NCI-H1417 treated with DMSO at 0.1 percent for 48 hours (cell line): ENCODE results near the gene CROCC2.
"Not testable (repeated sequence)": the region's sequence is repeated elsewhere in the genome, so short reads cannot be mapped to it uniquely, and the experiment has no call there.

Experiments
- DNase-seq: peaks from one replicate; lab custom pipeline; 2025; lab: John Stamatoyannopoulos, UW

The CROCC2 gene

DNA sequence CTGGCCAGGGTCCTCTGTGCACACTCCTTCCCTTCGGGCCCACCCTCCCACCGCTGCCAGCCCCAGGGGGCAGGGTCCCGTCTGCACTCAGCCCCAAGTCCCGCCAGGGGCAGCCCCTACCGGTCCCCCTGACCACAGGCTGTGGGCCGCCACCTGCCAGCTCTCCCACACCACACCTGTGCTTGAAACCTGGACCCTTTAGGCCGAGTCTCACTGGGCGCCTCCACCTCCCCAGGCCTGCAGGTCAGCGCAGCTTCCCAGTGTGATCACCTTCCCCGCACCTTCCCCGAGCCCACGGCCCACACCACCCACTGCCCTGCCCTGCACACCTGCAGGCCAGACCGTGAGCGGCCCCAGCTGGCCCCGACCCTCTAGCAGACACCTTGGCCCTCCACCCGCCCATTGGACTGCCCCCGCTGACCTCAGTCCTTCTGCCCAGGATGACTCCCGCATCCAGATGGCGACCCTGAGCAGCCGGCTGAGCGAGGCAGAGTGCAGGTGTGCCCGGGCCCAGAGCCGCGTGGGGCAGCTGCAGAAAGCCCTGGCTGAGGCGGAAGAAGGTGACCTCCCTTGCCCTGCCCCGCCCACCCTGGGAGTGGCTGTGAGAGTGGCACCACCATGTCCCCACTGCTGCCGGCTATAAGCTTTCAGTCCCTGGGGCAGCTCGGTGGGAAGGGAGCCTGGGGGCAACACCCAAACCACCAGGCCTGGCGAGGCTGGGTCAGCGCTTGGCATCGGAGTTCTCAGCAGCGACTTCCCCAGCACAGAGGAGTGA is 61.0 kb downstream of the CROCC2 start:
- no peak for DNase-seq

DNA sequence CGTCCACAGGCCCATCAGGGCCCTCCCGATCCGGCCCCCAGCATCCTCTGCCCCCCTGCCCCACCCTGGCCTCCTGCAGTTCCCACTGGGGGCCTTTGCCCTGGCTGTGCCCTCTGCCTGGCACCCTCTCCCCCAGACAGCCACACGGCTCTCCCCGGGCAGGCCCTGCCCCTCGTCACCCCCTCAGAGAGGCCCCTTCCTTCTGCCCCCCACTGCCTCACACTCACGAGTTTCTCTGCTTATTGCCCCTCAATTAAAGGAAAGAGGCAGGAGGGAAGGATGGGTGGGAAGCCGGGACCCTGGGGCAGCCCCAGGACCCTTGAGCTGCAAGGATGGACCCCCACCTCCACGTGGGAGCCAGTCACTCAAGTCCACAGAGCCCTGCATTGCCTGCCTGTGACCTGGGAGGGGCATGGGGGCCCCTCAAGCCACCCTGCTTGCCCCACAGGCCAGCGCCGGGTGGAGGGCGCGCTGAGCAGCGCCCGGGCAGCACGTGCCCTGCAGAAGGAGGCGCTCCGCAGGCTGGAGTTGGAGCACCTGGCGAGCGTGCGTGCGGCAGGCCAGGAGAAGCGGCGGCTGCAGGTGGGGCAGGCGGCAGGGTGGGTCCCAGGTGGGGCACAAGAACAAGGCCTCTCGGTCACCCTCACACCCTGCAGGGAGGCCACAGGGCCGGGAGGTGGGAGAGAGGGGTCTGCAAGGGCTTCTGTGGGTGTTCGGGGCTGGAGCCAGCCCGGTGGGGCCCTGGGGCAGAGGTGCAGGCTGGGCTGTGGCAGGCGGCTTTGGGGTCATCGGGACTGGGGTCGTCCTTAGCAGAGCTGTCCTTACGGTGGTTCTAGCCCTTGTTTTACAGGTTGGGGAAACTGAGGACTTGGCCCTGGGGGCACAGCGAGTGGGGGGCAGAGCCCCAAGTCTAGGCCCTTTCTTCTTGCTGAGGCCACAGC is 61.8 kb downstream of the CROCC2 start:
- DNase-seq = no peak

GRCh38 chr2:240968731-240969624 is 62.8 kb downstream of the CROCC2 start:
- no peak for DNase-seq

DNA sequence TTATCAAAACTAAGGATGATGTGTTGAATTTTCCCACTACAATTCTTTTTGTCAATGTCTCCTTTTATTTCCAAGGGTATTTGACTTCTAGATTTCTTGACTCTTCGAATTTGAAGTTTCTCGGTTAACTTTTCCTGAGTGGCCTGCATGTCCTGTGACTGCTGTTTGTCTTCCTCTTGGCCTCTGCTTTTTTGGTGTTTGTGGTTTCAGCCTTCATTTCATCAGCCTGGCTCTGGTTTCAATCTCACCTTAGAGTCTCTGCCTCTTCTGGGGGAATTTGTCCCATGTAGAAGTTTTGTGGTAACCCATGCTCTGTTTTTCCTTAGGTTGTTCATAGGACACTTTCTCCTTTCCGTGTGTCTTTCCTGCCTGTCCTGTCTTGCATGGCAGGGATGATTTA is 64.0 kb downstream of the CROCC2 start:
- DNase-seq = no peak

DNA sequence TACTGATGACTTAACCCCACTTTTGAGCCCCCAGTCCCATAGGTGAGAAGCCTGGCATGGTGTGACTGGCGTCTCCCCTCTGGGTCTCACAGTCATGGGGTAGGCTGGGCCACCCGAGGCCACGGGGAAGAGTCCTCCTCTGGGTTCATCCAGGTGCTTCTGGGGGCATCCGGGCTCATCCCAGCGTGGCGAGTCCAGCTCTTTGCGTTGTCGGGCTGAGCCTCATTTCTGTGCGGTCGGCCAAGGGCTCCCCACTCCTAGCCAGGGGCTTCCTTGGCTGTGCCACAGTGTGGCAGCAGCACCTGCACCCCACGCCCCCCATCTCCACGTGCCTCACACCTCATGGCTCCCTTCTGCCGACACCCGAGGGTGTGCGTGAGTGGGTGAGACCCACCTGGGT is 64.7 kb downstream of the CROCC2 start:
- no peak for DNase-seq

DNA sequence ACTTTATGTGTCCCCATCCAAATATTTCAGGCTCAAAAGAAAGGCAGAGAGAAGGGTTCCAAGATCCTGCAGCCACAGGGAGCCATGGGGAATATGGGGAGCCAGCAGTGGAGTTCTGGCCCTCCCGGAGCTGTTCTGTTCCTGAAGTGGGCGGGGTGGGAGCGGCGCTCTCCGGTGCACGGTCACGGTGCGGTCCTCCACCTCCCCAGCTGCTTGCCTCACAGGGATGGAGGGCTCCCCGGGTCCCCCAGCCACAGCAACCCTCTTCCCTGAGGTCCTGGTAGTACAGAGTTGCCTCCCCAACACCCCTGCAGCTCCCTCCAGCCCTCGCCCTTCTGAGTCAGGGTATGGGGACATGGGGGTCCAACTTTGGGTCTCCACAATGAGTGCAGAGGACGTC is 66.1 kb downstream of the CROCC2 start:
- DNase-seq = no peak

DNA sequence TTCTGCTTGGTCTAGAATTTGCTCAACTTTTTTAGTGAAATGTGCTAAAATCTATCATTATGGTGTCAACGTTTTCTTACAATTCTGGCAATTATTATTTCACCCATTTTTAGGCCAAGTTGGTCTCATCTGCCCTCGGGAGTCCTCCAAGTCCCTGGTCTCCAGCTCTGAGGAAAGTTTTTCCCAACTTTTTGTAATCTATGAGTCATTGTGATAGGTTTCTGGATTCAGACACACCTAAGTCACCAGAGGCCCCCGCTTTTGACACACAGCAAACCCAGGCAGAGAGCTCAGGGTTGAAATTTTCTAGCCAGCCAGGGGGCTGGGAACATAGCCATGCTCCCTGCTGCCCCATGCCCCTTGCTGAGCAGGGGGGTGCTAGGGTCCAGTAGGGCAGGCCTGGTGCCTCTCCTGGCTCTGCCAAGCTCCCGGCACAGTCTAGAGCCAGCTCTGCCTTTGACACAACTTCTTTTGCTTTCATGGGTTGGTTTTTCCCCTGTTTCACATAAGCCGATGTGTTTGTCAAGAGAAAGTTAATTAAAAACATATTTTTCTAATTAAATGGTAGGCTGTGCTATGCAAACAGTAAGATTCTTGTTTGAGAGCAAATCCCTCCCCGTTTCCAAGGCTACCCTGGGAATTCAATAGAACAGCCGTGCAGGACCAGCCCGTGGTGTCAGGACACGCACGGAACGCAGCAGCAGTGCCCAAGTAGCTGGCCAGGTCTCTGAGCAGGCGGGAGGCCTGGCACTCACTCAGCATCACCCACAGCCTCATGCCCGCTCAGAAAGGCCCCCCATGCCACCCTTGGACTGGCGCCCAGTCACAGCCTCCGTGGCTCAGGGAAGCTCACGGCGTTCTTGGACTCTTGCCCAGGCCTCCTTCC is 66.7 kb downstream of the CROCC2 start:
- DNase-seq = no peak

GRCh38 chr2:240974771-240975572 is 68.8 kb downstream of the CROCC2 start:
- DNase-seq = no peak

- not testable (repeated sequence) for DNase-seq
Measured at GRCh38 chr2:240975903-240976302, 69.8 kb downstream of the CROCC2 start.

DNA sequence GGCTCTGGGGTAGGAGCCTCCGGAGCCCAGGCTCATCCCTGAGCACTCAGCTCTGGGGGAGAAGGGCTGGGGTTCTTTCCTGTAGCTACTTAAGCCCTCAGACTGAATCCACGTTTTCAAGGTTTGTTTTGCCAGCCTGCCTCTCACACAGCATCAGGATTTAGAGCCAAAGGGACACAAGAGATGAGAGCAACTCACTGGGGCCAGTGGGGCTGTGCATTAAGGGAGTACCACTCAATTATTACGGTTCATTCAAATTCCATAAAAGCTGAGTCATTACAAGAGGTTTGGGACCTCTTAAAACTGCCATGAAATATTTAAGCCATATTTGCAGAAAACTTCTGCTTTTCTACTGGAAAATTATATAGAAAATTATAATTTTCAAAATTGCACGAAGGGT is 75.1 kb downstream of the CROCC2 start:
- no peak for DNase-seq

DNA sequence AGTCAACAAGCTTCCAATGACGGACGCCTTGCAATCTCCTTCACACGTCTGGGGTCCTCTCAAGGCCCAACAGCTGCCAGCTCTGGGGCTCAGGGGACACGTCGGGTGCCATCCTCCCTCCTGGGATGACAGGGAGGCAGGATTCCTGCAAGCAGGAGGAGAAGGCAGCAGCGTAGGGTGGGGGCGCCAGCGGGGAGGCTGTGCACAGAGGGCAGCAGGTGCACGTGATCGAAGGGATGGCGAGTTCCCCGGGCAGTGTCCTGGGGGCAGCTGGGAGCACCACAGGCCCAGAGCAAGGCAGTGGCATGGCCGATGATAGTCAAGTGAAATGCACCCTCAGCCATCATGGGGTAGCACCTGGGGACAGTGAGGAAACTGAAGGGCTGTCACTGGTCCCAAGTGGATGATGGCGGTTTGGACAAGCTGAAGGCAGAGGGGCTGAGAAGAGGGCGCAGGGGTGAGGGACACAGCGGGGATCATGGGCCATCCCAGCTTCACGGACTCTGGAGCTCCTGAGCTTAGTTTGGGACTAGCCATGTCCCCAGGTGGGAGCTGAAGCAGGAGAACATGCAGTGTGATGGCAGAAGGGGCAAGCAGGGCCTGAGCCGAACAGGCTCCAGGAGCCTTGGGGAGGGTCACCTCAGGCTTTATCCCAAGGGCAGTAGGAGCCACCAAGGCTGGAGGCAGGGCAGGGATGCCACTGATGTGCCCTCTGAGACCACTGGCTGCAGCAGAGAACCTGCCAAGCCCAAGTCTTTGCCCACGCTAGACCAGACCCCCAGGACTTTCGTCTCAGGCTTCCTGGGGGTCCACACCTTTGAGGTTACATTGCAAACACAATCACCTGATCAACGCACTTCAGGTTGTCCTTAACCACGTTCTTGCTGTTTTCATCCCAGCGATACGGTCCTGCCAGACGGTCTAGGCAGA is 76.0 kb downstream of the CROCC2 start:
- DNase-seq = no peak

DNA sequence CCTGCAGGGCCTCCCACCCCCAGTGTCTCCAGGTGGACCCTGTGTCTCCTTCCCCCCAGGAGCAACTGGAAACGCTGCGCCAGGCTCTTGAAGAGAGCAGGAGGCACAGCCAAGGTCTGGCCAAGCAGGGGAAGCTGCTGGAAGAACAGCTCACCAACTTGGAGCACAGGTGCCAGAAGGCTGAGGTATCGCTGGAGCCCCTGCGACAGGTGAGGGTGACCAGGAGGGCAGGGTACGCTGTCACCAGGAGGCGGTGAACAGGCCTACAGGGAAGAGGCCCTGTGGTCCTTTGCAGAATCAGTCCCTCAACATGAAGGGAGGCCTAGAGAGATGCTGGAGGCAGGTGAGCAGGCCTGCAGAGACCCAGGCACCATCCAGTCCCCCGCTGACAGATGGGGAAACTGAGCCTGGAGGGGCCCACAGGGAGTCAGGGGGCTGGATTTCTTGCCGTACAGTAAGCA is 76.7 kb downstream of the CROCC2 start:
- no peak for DNase-seq

- DNase-seq = no peak
Measured at GRCh38 chr2:240983361-240983995, 77.3 kb downstream of the CROCC2 start.

- no peak for DNase-seq
Measured at GRCh38 chr2:240983996-240984498, 77.9 kb downstream of the CROCC2 start.

DNA sequence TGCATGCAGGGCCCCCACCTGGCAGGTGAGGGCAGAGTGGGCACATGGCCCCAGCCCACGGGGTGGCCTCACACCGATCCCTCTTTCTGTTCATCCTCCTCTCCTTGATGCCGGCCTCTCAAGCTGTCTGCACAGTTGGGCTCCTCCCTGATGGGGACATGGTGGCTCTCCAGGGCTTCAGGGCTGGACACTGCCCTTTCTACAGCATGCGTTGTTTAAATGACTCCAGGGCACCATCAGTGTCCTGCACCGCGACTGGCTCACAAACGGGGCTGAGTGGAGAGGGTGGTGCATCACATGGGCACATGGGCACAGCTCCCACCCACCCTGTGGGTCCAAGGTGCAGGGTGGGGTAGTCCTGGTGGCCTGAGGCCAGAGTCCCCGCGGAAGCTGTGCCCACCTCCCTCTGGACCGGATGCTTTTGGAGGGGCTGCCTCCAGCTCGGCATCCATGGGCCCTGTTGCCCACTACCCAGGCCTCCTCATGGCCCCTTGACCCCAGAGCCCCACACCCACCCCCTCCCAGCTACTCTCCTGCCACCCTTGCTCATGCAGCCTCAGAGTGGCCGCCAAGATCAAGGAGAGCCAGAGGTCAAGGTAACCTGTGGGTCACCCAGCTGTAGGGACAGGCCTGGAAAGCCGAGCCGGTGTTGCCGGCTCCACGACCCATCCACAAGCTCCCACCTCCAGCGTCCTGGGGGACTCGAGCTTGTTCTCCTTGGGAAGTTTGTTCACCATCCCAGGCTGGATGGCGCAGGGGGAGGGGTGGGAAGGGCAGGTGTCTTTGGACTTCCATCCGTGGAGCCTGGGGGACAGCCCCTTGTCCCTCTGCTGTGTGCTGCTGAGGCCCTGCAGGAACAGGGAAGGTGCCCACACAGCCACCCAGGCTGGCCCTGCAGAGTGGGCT is 80.0 kb downstream of the CROCC2 start:
- no peak for DNase-seq

DNA sequence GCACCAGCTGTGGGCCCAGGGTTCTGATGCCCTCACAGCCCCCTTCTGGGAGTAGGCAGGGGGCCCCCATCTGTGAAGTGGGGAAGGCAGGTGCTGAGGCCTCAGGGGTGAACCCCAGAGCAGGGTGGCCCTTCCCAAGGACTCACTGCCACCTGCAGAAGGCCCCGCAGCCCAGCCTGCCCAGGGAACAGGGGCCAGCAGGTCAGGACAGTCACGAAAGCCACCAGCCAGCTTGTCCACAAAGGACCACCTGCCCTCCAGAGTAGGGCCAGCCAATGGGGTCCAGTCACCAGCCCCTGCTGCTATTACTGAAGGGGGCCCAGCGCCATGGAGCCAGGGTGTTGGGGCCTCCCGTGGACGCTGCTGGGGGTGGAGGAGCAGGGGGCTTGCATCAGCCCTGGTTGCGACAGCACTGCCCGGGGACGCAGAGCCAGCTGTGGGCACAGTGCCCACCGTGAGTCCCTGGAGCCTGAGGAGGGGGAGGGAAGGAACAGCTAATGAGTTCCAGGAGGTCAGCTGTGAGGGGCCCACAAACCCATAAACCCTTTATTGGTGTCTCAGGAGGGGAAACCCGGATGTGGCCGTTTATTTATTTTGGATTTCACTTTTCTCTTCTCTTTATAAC is 80.8 kb downstream of the CROCC2 start:
- DNase-seq = no peak

DNA sequence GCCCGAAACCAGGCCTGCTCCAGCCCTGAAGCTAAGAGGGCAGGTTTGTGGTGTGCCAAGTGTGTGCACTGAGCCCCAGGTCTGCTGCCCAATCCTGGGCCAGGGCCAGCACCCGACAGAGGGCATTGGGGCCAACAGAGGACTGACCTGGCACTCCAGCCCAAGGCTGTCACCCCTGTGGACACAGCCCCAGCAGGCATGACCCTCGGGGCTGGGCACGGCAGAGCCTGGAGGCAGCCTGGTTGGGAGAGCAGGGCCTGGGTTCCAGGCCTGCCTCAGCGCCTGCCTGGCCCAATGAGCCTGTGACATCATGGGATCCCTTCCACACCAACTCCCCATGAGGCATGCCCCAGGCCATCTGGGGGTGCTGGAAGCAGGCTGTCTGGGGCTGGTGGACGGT is 81.5 kb downstream of the CROCC2 start:
- no peak for DNase-seq
